ENCODE data around the gene TGFA.

Gene TGFA

GRCh38 chr2:70412294-70413070 is 141.1 kb downstream of the TGFA start:
- TF ChIP-seq TAF1 (IDR thresholded peaks at IDR 0.05; ENCODE audit: borderline replicate concordance, insufficient read depth, low read length) (no peak), POLR2AphosphoS5 (IDR thresholded peaks at IDR 0.05; ENCODE audit: low read depth, low read length) (no peak), SIN3A (IDR thresholded peaks at IDR 0.05; ENCODE audit: borderline replicate concordance, insufficient read depth, low read length) (no peak), FOXP2 (optimal IDR thresholded peaks at IDR 0.05; ENCODE audit: borderline replicate concordance, extremely low read depth, extremely low read length, insufficient read depth) (no peak)
- TF ChIP-seq, protein P1, sequence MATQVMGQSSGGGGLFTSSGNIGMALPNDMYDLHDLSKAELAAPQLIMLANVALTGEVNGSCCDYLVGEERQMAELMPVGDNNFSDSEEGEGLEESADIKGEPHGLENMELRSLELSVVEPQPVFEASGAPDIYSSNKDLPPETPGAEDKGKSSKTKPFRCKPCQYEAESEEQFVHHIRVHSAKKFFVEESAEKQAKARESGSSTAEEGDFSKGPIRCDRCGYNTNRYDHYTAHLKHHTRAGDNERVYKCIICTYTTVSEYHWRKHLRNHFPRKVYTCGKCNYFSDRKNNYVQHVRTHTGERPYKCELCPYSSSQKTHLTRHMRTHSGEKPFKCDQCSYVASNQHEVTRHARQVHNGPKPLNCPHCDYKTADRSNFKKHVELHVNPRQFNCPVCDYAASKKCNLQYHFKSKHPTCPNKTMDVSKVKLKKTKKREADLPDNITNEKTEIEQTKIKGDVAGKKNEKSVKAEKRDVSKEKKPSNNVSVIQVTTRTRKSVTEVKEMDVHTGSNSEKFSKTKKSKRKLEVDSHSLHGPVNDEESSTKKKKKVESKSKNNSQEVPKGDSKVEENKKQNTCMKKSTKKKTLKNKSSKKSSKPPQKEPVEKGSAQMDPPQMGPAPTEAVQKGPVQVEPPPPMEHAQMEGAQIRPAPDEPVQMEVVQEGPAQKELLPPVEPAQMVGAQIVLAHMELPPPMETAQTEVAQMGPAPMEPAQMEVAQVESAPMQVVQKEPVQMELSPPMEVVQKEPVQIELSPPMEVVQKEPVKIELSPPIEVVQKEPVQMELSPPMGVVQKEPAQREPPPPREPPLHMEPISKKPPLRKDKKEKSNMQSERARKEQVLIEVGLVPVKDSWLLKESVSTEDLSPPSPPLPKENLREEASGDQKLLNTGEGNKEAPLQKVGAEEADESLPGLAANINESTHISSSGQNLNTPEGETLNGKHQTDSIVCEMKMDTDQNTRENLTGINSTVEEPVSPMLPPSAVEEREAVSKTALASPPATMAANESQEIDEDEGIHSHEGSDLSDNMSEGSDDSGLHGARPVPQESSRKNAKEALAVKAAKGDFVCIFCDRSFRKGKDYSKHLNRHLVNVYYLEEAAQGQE (IDR thresholded peaks at IDR 0.05; ENCODE audit: insufficient read depth in 1 of 2, low read depth in 2 of 2, low read length in 2 of 2) = no peak

GRCh38 chr2:70411483-70412125 is 142.0 kb downstream of the TGFA start:
- TF ChIP-seq SIN3A (IDR thresholded peaks at IDR 0.05; ENCODE audit: borderline replicate concordance, insufficient read depth, low read length) (no peak), TAF1 (IDR thresholded peaks at IDR 0.05; ENCODE audit: borderline replicate concordance, insufficient read depth, low read length) (no peak), POLR2AphosphoS5 (IDR thresholded peaks at IDR 0.05; ENCODE audit: low read depth, low read length) (no peak), FOXP2 (optimal IDR thresholded peaks at IDR 0.05; ENCODE audit: borderline replicate concordance, extremely low read depth, extremely low read length, insufficient read depth) (no peak)
- TF ChIP-seq, protein P1 (IDR thresholded peaks at IDR 0.05; ENCODE audit: insufficient read depth in 1 of 2, low read depth in 2 of 2, low read length in 2 of 2) = no peak

GRCh38 chr2:70403267-70404053 is 150.2 kb downstream of the TGFA start:
- TF ChIP-seq TAF1 (IDR thresholded peaks at IDR 0.05; ENCODE audit: borderline replicate concordance, insufficient read depth, low read length) (no peak), FOXP2 (optimal IDR thresholded peaks at IDR 0.05; ENCODE audit: borderline replicate concordance, extremely low read depth, extremely low read length, insufficient read depth) (no peak), SIN3A (IDR thresholded peaks at IDR 0.05; ENCODE audit: borderline replicate concordance, insufficient read depth, low read length) (no peak), POLR2AphosphoS5 (IDR thresholded peaks at IDR 0.05; ENCODE audit: low read depth, low read length) (no peak)
- TF ChIP-seq, protein P1 (IDR thresholded peaks at IDR 0.05; ENCODE audit: insufficient read depth in 1 of 2, low read depth in 2 of 2, low read length in 2 of 2) = no peak

GRCh38 chr2:70400539-70400938 is 153.1 kb downstream of the TGFA start:
- TF ChIP-seq POLR2AphosphoS5 (IDR thresholded peaks at IDR 0.05; ENCODE audit: low read depth, low read length) = no peak
- no peak for TF ChIP-seq SIN3A (IDR thresholded peaks at IDR 0.05; ENCODE audit: borderline replicate concordance, insufficient read depth, low read length)
- TF ChIP-seq TAF1 (IDR thresholded peaks at IDR 0.05; ENCODE audit: borderline replicate concordance, insufficient read depth, low read length) = no peak
- TF ChIP-seq, protein P1 (IDR thresholded peaks at IDR 0.05; ENCODE audit: insufficient read depth in 1 of 2, low read depth in 2 of 2, low read length in 2 of 2) = no peak
- TF ChIP-seq FOXP2 (optimal IDR thresholded peaks at IDR 0.05; ENCODE audit: borderline replicate concordance, extremely low read depth, extremely low read length, insufficient read depth) = no peak

All from PFSK-1 (cell line).